T-helper 17 cell (primary cell): ENCODE measurements around the gene TMEM232. TPM values are rescaled to one million over a fixed set of nuclear protein-coding genes. Genes with fewer than 3 reads are reported as not detected.

Source experiments
- ATAC-seq: fragments of 150-1000 bp; cut with Tn5 transposase; 2 replicates; pipeline ENCODE4 v1.10.0; 2021; ENCODE audit warnings: mild to moderate bottlenecking, moderate library complexity
- DNase-seq, 3 donors: peaks; one replicate each; pipeline versions ENCODE4 v3.0.0 to v3.0.0-alpha.2; 2020 to 2021
- H3K9me3 ChIP-seq: one replicate; pipeline ENCODE4 v1.7.0; 2013; ENCODE audit warnings: low read length, mild to moderate bottlenecking; ENCODE audit not compliant: control insufficient read depth, poor library complexity, severe bottlenecking
- H3K27ac Mint-ChIP-seq: one replicate; pipeline ENCODE4 v1.8.0; 2022; ENCODE audit warnings: mild to moderate bottlenecking, moderate library complexity, mixed read lengths
- H3K27me3 Mint-ChIP-seq: one replicate; pipeline ENCODE4 v1.8.0; 2022; ENCODE audit warnings: mixed read lengths
- H3K36me3 Mint-ChIP-seq: one replicate; pipeline ENCODE4 v1.8.0; 2022; ENCODE audit warnings: low read depth, mixed read lengths
- H3K4me1 Mint-ChIP-seq: one replicate; pipeline ENCODE4 v1.8.0; 2022; ENCODE audit warnings: mild to moderate bottlenecking, mixed read lengths
- H3K4me3 Mint-ChIP-seq: one replicate; pipeline ENCODE4 v1.8.0; 2022; ENCODE audit warnings: mild to moderate bottlenecking, moderate library complexity, mixed read lengths
- total RNA-seq, 4 donors: library from RNA in 2 of 4; stranded (reverse) in 2 of 4; gene quantifications; one replicate each; pipeline ENCODE4 v1.2.3 and lab custom pipeline; 2022 to 2026

TMEM232 gene
- total RNA-seq, 2 donors from 2014 or later, result 0.94 to 1.6 TPM

- Mint-ChIP-seq H3K4me1 (peaks cover 5% of the 10 kb centered on the region), H3K27me3 (peaks cover 10% of the 10 kb centered on the region), H3K36me3 (no peaks in the 10 kb centered on the region), H3K27ac (no peak overlapping the region), H3K4me3 (no peak overlapping the region)
- H3K9me3 ChIP-seq, result no peaks in the 10 kb centered on the region
- ATAC-seq, result no peak
- no peak for DNase-seq
Measured at GRCh38 chr5:110634475-110634874, 92.0 kb downstream of the TMEM232 start.

GRCh38 chr5:110631236-110631635 is 95.2 kb downstream of the TMEM232 start:
- no peak for DNase-seq
- no peaks in the 10 kb centered on the region for H3K9me3 ChIP-seq
- Mint-ChIP-seq H3K4me3 (no peak overlapping the region), H3K4me1 (no peaks in the 10 kb centered on the region), H3K27me3 (peaks cover 17% of the 10 kb centered on the region), H3K36me3 (no peaks in the 10 kb centered on the region), H3K27ac (no peak overlapping the region)
- no peak for ATAC-seq

GRCh38 chr5:110630350-110630749 is 96.1 kb downstream of the TMEM232 start:
- peaks cover 17% of the 10 kb centered on the region for H3K27me3 Mint-ChIP-seq
- ATAC-seq (no peak), DNase-seq (no peak)
- H3K9me3 ChIP-seq, result no peaks in the 10 kb centered on the region
- H3K36me3 Mint-ChIP-seq, result no peaks in the 10 kb centered on the region
- H3K4me1 Mint-ChIP-seq, result no peaks in the 10 kb centered on the region
- H3K4me3 Mint-ChIP-seq, result no peak overlapping the region
- no peak overlapping the region for H3K27ac Mint-ChIP-seq

- Mint-ChIP-seq H3K4me1 (peaks cover 2% of the 10 kb centered on the region), H3K36me3 (no peaks in the 10 kb centered on the region), H3K27me3 (peaks cover 7% of the 10 kb centered on the region), H3K27ac (no peak overlapping the region), H3K4me3 (no peak overlapping the region)
- no peak for ATAC-seq
- DNase-seq, result no peak
- H3K9me3 ChIP-seq, result no peaks in the 10 kb centered on the region
Measured at GRCh38 chr5:110625376-110625999, 101.0 kb downstream of the TMEM232 start.

GRCh38 chr5:110623874-110624273 is 102.6 kb downstream of the TMEM232 start:
- no peak for ATAC-seq
- H3K4me3 Mint-ChIP-seq, result no peak overlapping the region
- H3K9me3 ChIP-seq, result no peaks in the 10 kb centered on the region
- H3K4me1 Mint-ChIP-seq, result peaks cover 2% of the 10 kb centered on the region
- DNase-seq, result no peak
- H3K36me3 Mint-ChIP-seq, result no peaks in the 10 kb centered on the region
- no peak overlapping the region for H3K27ac Mint-ChIP-seq
- peaks cover 7% of the 10 kb centered on the region for H3K27me3 Mint-ChIP-seq

- no peak overlapping the region for H3K4me3 Mint-ChIP-seq
- H3K27ac Mint-ChIP-seq, result no peak overlapping the region
- no peaks in the 10 kb centered on the region for H3K27me3 Mint-ChIP-seq
- DNase-seq, result no peak
- no peak for ATAC-seq
- no peaks in the 10 kb centered on the region for H3K9me3 ChIP-seq
- peaks cover 2% of the 10 kb centered on the region for H3K4me1 Mint-ChIP-seq
- no peaks in the 10 kb centered on the region for H3K36me3 Mint-ChIP-seq
Measured at GRCh38 chr5:110618941-110619340, 107.5 kb downstream of the TMEM232 start.

GRCh38 chr5:110616009-110616408 is 110.5 kb downstream of the TMEM232 start:
- H3K4me3 Mint-ChIP-seq, result no peak overlapping the region
- DNase-seq (no peak), ATAC-seq (no peak)
- no peak overlapping the region for H3K27ac Mint-ChIP-seq
- H3K36me3 Mint-ChIP-seq, result no peaks in the 10 kb centered on the region
- no peaks in the 10 kb centered on the region for H3K27me3 Mint-ChIP-seq
- H3K9me3 ChIP-seq, result no peaks in the 10 kb centered on the region
- no peaks in the 10 kb centered on the region for H3K4me1 Mint-ChIP-seq

- no peak for ATAC-seq
- Mint-ChIP-seq H3K4me1 (no peaks in the 10 kb centered on the region), H3K27ac (no peak overlapping the region), H3K4me3 (no peak overlapping the region), H3K27me3 (no peaks in the 10 kb centered on the region), H3K36me3 (no peaks in the 10 kb centered on the region)
- DNase-seq, result no peak
- no peaks in the 10 kb centered on the region for H3K9me3 ChIP-seq
Measured at GRCh38 chr5:110612794-110613247, 113.7 kb downstream of the TMEM232 start.

- DNase-seq (no peak), ATAC-seq (no peak)
- Mint-ChIP-seq H3K27ac (no peak overlapping the region), H3K4me1 (no peaks in the 10 kb centered on the region), H3K36me3 (no peaks in the 10 kb centered on the region), H3K27me3 (no peaks in the 10 kb centered on the region), H3K4me3 (no peak overlapping the region)
- H3K9me3 ChIP-seq, result no peaks in the 10 kb centered on the region
Measured at GRCh38 chr5:110611817-110612216, 114.7 kb downstream of the TMEM232 start.

- no peak for ATAC-seq
- Mint-ChIP-seq H3K36me3 (no peaks in the 10 kb centered on the region), H3K27ac (no peak overlapping the region), H3K27me3 (no peaks in the 10 kb centered on the region), H3K4me1 (no peaks in the 10 kb centered on the region), H3K4me3 (no peak overlapping the region)
- no peaks in the 10 kb centered on the region for H3K9me3 ChIP-seq
- DNase-seq, result no peak
Measured at GRCh38 chr5:110594866-110595265, 131.6 kb downstream of the TMEM232 start.

GRCh38 chr5:110590187-110590586 is 136.3 kb downstream of the TMEM232 start:
- ATAC-seq, result no peak
- Mint-ChIP-seq H3K27me3 (no peaks in the 10 kb centered on the region), H3K27ac (no peak overlapping the region), H3K36me3 (no peaks in the 10 kb centered on the region), H3K4me1 (no peaks in the 10 kb centered on the region), H3K4me3 (no peak overlapping the region)
- no peaks in the 10 kb centered on the region for H3K9me3 ChIP-seq
- no peak for DNase-seq

GRCh38 chr5:110588286-110588980 is 138.0 kb downstream of the TMEM232 start:
- H3K4me3 Mint-ChIP-seq, result no peak overlapping the region
- ATAC-seq, result no peak

GRCh38 chr5:110580625-110581024 is 145.8 kb downstream of the TMEM232 start:
- Mint-ChIP-seq H3K27ac (no peak overlapping the region), H3K36me3 (no peaks in the 10 kb centered on the region), H3K4me3 (no peak overlapping the region), H3K4me1 (no peaks in the 10 kb centered on the region), H3K27me3 (no peaks in the 10 kb centered on the region)
- DNase-seq, result no peak
- no peaks in the 10 kb centered on the region for H3K9me3 ChIP-seq
- no peak for ATAC-seq

More at GRCh38 chr5:110588286-110588980, 138.0 kb downstream of the TMEM232 start:
- no peaks in the 10 kb centered on the region for H3K9me3 ChIP-seq
- H3K36me3 Mint-ChIP-seq, result no peaks in the 10 kb centered on the region
- no peak for DNase-seq
- no peaks in the 10 kb centered on the region for H3K4me1 Mint-ChIP-seq
- H3K27ac Mint-ChIP-seq, result no peak overlapping the region
- H3K27me3 Mint-ChIP-seq, result no peaks in the 10 kb centered on the region

GRCh38 chr5:110572729-110573128 is 153.7 kb downstream of the TMEM232 start:
- ATAC-seq, result no peak
- DNase-seq, result no peak
- no peak overlapping the region for H3K4me3 Mint-ChIP-seq
- H3K4me1 Mint-ChIP-seq, result no peaks in the 10 kb centered on the region
- no peaks in the 10 kb centered on the region for H3K9me3 ChIP-seq
- no peak overlapping the region for H3K27ac Mint-ChIP-seq
- H3K27me3 Mint-ChIP-seq, result no peaks in the 10 kb centered on the region
- H3K36me3 Mint-ChIP-seq, result no peaks in the 10 kb centered on the region
